Measurements from ENCODE around the gene VARS1. TPM values are rescaled to one million over a fixed set of nuclear protein-coding genes. Genes with fewer than 3 reads are reported as not detected.
"Not testable (repeated sequence)": the region's sequence is repeated elsewhere in the genome, so short reads cannot be mapped to it uniquely, and the experiment has no call there.

VARS1 gene
- total and polyA plus RNA-seq, 10 donors: 31.1 to 97.3 (median 49.4) TPM

DNA sequence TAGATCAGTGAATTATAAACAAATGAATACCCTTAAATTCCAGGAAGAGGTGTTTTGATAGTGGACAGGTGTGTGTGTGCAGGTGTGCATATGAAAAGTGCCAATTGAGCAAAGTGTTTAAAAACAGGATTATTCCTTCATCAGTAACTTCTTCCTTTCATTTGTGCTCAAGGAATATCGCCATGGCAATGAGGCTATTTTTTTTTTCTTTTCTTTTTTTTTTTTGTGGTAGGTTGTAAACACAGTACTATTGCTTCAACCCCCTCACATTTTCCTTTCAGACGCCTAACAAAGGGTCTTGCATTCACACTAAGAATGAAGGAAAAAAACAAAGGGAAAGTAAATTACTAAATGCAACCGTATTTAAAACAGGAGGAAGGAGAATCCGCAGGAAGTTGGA lies 30.0 kb upstream of the VARS1 start:
- no peak for TF ChIP-seq POLR2AphosphoS5 (IDR thresholded peaks at IDR 0.05)
- TF ChIP-seq, protein P1, sequence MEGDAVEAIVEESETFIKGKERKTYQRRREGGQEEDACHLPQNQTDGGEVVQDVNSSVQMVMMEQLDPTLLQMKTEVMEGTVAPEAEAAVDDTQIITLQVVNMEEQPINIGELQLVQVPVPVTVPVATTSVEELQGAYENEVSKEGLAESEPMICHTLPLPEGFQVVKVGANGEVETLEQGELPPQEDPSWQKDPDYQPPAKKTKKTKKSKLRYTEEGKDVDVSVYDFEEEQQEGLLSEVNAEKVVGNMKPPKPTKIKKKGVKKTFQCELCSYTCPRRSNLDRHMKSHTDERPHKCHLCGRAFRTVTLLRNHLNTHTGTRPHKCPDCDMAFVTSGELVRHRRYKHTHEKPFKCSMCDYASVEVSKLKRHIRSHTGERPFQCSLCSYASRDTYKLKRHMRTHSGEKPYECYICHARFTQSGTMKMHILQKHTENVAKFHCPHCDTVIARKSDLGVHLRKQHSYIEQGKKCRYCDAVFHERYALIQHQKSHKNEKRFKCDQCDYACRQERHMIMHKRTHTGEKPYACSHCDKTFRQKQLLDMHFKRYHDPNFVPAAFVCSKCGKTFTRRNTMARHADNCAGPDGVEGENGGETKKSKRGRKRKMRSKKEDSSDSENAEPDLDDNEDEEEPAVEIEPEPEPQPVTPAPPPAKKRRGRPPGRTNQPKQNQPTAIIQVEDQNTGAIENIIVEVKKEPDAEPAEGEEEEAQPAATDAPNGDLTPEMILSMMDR (IDR thresholded peaks at IDR 0.05 in 8 of 11, conservative IDR thresholded peaks at IDR 0.05 in 3 of 11): no peak
- intact Hi-C loops (cut with DNase I; ENCODE audit: low total_unique reads): loop anchor here (10.0 kb wide), 1 partner anchor 91 kb away; the partner anchor contains the start of gene CLIC1
- no peak for DNase-seq
- peak overlapping the region in 7 of 8 donors; percentile 92 to 98 (median 95) for H3K27ac ChIP-seq
- no peaks in the 10 kb centered on the region for H3K36me3 ChIP-seq
- no peaks in the 10 kb centered on the region for H3K9me3 ChIP-seq
- WGBS, 5 donors: 72 to 88% (median 73%) methylated on average over 4 of the region's 4 CpGs
- H3K27me3 ChIP-seq (replicated peaks in 1 of 7): no peaks in the 10 kb centered on the region
- H3K4me1 ChIP-seq: peaks cover 27 to 69% (median 46%) of the 10 kb centered on the region in 6 donors
- no peak overlapping the region for H3K4me3 ChIP-seq

DNA sequence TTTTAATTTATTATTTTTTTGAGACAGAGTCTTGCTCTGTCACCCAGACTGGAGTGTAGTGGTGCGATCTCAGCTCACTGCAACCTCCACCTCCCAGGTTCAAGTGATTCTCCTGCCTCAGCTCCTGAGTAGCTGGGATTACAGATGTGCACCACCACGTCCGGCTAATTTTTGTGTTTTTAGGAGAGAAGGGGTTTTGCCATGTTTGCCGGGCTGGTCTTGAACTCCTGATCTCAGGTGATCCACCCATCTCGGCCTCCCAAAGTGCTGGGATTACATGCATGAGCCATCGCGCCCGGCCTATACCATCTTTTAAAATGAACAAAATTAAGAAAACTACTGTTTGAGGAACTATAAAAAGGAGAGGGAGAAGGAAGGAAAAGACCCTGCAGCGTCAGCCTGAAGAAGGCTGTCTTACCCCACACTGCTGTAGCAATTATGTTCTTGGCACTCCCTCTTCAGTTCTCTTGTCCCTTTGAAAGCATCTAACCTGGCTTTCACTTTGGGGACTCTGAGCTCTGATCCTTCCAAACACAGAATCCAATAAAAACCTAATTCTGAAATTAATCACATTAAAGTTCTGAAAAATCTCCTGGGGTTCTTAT lies 28.1 kb upstream of the VARS1 start:
- Histone ChIP-seq H3K4me3 (peak overlapping the region in 1 of 8 donors; percentile 51), H3K27ac (peak overlapping the region in 7 of 8 donors; percentile 51 to 95 (median 94)), H3K4me1 (peaks cover 34 to 80% (median 62%) of the 10 kb centered on the region in 6 donors)
- WGBS, 5 donors: 49 to 85% (median 62%) methylated on average over 9 of the region's 9 CpGs
- H3K9me3 ChIP-seq; DNase-seq; H3K27me3 ChIP-seq (replicated peaks in 1 of 7); H3K36me3 ChIP-seq: not testable (repeated sequence)
- intact Hi-C loops (cut with DNase I; ENCODE audit: low total_unique reads): loop anchor here (10.0 kb wide), 1 partner anchor 89 kb away; the partner anchor contains the start of gene CLIC1

DNA sequence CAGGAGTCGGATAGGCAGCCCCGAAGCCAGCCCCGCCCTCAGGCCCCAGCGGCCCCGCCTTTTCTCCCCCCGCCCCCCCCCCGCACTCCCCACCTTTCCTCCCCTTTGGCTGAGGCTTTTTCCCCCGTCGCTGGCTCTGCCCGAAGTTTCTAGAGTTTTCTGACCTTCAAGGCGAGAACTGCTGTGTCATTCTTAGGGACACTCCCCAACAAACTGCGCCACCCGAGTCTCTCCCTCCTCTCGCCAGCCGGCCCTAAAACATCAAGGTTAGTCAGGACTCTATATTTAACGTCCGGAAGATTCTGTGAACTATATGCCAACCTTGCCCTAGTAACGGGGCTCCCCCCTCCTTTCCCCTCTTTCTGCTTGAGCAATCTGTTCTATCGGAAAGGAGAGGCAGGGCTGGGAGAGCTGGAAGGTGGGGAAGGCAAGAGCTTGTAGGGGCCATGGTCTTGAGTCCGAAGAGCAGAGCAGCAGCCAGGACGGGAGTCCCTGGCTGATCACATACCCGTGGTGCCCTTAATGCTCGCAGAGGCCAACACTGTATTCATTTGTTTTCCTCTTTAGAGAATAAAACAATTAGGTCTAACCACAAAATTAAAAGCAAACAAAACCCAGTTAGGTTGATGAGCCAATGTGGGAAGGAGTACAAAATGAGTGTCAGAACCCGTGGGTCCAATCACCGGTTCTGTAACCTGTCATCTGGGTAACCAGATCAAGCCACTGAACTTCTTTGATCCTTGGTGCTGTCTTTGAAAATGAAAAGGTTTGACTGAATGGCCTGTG lies 26.7 kb upstream of the VARS1 start:
- Histone ChIP-seq H3K36me3 (peaks cover 0 to 5% (median 0%) of the 10 kb centered on the region in 6 donors), H3K27me3 (replicated peaks in 1 of 7) (no peaks in the 10 kb centered on the region), H3K4me3 (peak overlapping the region; percentile 48 to 75 (median 54)), H3K4me1 (peaks cover 42 to 93% (median 74%) of the 10 kb centered on the region in 6 donors), H3K27ac (peak overlapping the region; percentile 90 to 98 (median 94)), H3K9me3 (no peaks in the 10 kb centered on the region)
- peak; percentile 87 for DNase-seq
- TF ChIP-seq POLR2AphosphoS5 (IDR thresholded peaks at IDR 0.05) (peak in 2 of 3 donors; percentile 60 to 74), POLR2A (IDR thresholded peaks at IDR 0.05) (peak in 1 of 3 donors; percentile 47)
- TF ChIP-seq, protein P1 (IDR thresholded peaks at IDR 0.05 in 8 of 11, conservative IDR thresholded peaks at IDR 0.05 in 3 of 11): no peak
- intact Hi-C loops (cut with DNase I; ENCODE audit: low total_unique reads): loop anchor here (10.0 kb wide), 1 partner anchor 87 kb away; the partner anchor contains the start of gene CLIC1
- WGBS, 5 donors: 1 to 4% (median 1%) methylated on average over 24 to 25 of the region's 25 CpGs

DNA sequence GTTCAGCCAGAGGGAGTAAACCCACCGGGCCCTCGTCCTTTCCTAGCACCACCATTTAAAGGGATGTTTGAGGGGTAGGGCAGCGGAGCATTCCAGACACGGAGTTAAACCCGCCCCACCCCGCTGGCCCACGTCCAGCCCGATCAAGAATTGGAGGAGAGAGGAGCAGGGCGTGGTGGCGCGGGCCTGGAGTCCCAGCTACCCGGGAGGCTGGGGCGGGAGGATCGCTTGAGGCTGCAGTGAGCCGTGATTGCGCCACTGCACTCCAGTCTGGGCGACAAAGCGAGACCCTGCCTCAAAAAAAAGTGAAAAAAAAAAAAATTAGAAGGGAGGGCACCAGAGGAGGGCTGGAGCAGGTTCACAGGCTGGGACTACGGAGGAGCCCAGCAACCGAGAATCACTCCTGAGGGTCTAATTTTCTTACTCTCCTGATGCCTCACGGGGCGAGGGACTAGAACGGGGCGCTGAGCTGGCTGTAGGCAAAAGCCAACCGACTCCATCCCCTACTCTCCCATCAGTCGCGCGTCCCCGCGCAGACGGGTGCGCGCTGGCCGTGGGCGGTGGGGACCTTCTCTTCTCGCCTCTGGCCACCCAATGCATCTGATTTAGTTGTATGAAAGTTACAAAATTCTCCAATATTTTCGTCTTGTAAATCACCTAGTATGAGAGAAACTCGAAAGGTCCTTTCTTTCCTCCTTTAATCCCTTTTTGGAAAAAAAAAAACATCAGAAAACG lies 25.9 kb upstream of the VARS1 start:
- peaks cover 0 to 5% (median 0%) of the 10 kb centered on the region in 6 donors for H3K36me3 ChIP-seq
- 4 to 9% (median 6%) methylated on average over 34 to 39 of the region's 39 CpGs for WGBS, 5 donors
- TF ChIP-seq POLR2A (IDR thresholded peaks at IDR 0.05) (no peak), POLR2AphosphoS5 (IDR thresholded peaks at IDR 0.05) (peak in 2 of 3 donors; percentile 79 to 82)
- TF ChIP-seq, protein P1 (IDR thresholded peaks at IDR 0.05 in 8 of 11, conservative IDR thresholded peaks at IDR 0.05 in 3 of 11): no peak
- intact Hi-C loops (cut with DNase I; ENCODE audit: low total_unique reads): loop anchor here (10.0 kb wide), 1 partner anchor 87 kb away; the partner anchor contains the start of gene CLIC1
- peak overlapping the region; percentile 48 to 75 (median 54) for H3K4me3 ChIP-seq
- H3K27ac ChIP-seq: peak overlapping the region; percentile 90 to 98 (median 94)
- H3K9me3 ChIP-seq: no peaks in the 10 kb centered on the region
- H3K4me1 ChIP-seq: peaks cover 42 to 87% (median 70%) of the 10 kb centered on the region in 6 donors
- no peaks in the 10 kb centered on the region for H3K27me3 ChIP-seq (replicated peaks in 1 of 7)
- peak; percentile 92 for DNase-seq

DNA sequence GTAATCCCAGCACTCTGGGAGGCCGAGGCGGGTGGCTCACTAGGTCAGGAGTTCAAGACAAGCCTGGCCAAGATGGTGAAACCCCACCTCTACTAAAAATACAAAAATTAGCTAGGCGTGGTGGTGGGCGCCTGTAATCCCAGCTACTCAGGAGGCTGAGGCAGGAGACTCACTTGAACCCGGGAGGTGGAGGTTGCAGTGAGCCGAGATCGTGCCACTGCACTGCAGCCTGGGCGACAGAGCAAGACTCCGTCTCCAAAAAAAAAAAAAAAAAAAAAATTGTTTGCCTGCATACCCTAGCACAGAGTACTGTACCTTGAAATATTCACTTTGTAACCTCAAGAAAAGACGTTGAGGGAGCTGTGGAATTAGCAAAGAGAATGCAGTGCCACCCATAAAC lies 24.8 kb upstream of the VARS1 start:
- peaks cover 35 to 76% (median 59%) of the 10 kb centered on the region in 6 donors for H3K4me1 ChIP-seq
- peak overlapping the region in 5 of 8 donors; percentile 93 to 95 (median 94) for H3K27ac ChIP-seq
- WGBS, 5 donors: 87 to 97% (median 93%) methylated on average over 10 of the region's 10 CpGs
- intact Hi-C loops (cut with DNase I; ENCODE audit: low total_unique reads): loop anchor here (10.0 kb wide), 1 partner anchor 86 kb away; the partner anchor contains the start of gene CLIC1
- not testable (repeated sequence) for H3K27me3 ChIP-seq (replicated peaks in 1 of 7); H3K9me3 ChIP-seq; H3K36me3 ChIP-seq
- peak overlapping the region in 1 of 8 donors; percentile 75 for H3K4me3 ChIP-seq
- DNase-seq: peak; percentile 30
